Suprapubic skin (tissue), 4 donors: ENCODE data around the gene CHPF. TPM values are rescaled to one million over a fixed set of nuclear protein-coding genes. Genes with fewer than 3 reads are reported as not detected.

Experiments used
- DNase-seq, 2 donors: peaks; one replicate each; pipeline ENCODE4 v3.0.0-alpha.2; 2019; ENCODE audit warnings: low spot score in 2 of 2
- H3K27ac ChIP-seq: fragments of 200-600 bp; sonication (generic); one replicate; pipeline ENCODE4 v1.5.1; 2019
- H3K27me3 ChIP-seq: fragments of 200-600 bp; sonication (generic); one replicate; pipeline ENCODE4 v1.5.1; 2019
- H3K36me3 ChIP-seq: fragments of 200-600 bp; sonication (generic); one replicate; pipeline ENCODE4 v1.5.1; 2019
- H3K4me1 ChIP-seq: fragments of 200-600 bp; sonication (generic); one replicate; pipeline ENCODE4 v1.5.1; 2019
- H3K4me3 ChIP-seq: fragments of 200-600 bp; sonication (generic); one replicate; pipeline ENCODE4 v1.5.1; 2019; ENCODE audit warnings: mild to moderate bottlenecking
- H3K9me3 ChIP-seq: fragments of 200-600 bp; sonication (generic); one replicate; pipeline ENCODE4 v1.5.1; 2019
- EP300 ChIP-seq: sonication (generic); formaldehyde crosslinking; IDR thresholded peaks from one replicate; pipeline ENCODE4 v1.6.1; 2017; ENCODE audit warnings: antibody characterized with exemption
- POLR2A ChIP-seq, 2 donors: fragments of 450-650 bp; IDR thresholded peaks; one replicate each; pipeline ENCODE4 v1.6.1; 2017; ENCODE audit warnings: antibody characterized with exemption in 2 of 2, mild to moderate bottlenecking in 2 of 2, moderate library complexity in 2 of 2
- POLR2AphosphoS5 ChIP-seq, 3 donors: sonication (generic); formaldehyde crosslinking; IDR thresholded peaks; one replicate each; pipeline ENCODE4 v1.6.1; 2017; ENCODE audit warnings: antibody characterized with exemption in 3 of 3
- WGBS: methylation state at CpG from one replicate; pipeline ENCODE4 v1.1.5; 2018; 5-methylcytosine and 5-hydroxymethylcytosine counted together
- total RNA-seq, 4 donors: library from RNA; depleted of rRNA; stranded (reverse); fragments of >200 nt; gene quantifications; one replicate each; pipeline ENCODE4 v1.1.0, GENCODE V29; 2016
- TF ChIP-seq, protein P1 (sequence below), 2 donors: fragments of 200-600 bp in 1 of 2; fragments of 450-650 bp in 1 of 2; sonication (generic) in 1 of 2; IDR thresholded peaks; one replicate each; pipeline ENCODE4 v1.5.1; 2016 to 2019; ENCODE audit warnings: antibody characterized with exemption in 2 of 2, mild to moderate bottlenecking in 1 of 2, moderate library complexity in 1 of 2

CHPF gene
- total RNA-seq, 4 donors from 2014 or later = 28.8 to 62.1 (median 49.3) TPM

DNA sequence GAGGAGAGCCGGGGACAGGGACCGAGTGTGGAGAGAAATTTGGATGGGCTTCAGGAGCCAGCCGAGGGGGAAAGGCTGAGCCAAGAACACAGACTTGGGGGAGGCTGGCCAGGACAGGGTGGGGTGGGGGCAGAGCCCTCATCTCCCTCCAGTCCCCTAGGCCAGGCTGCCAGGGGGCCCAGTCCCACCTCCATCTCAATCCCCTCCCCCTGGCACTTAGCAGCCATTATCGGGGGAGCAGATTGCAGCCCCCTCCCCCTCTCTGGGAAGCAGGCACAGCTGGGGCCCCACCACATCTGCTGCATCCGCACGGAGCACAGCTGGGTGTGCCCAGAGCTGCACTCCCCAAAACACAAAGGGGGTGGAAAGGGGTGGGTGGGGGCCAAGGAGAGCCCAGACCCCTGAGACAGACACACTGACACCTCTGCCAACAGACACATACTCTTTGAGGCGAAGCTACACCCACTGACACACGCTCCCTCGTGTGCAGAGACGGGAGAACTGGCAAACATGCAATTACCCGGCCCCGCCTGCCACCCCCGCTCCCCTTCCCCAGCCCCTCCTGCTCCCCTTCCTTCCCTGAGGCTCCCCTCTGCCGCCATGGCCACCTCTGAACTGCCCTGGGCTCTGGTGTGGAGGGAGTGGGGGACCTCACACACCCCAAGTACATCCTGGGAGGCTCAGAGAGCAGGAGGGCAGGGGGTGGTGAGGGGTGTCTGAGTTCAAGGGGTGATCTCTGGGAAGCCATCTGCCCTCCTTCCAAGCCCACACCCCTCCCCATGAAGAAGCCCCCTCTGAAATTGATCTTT is 34.4 kb downstream of the CHPF start:
- no peaks in the 10 kb centered on the region for H3K9me3 ChIP-seq
- H3K36me3 ChIP-seq = peaks cover 34% of the 10 kb centered on the region
- WGBS = 4% methylated on average over 5 of the region's 14 CpGs
- TF ChIP-seq POLR2A (IDR thresholded peaks at IDR 0.05) = no peak
- no peak overlapping the region for H3K27ac ChIP-seq
- no peak overlapping the region for H3K4me3 ChIP-seq
- DNase-seq = no peak
- peaks cover 28% of the 10 kb centered on the region for H3K4me1 ChIP-seq
- H3K27me3 ChIP-seq = peaks cover 55% of the 10 kb centered on the region

DNA sequence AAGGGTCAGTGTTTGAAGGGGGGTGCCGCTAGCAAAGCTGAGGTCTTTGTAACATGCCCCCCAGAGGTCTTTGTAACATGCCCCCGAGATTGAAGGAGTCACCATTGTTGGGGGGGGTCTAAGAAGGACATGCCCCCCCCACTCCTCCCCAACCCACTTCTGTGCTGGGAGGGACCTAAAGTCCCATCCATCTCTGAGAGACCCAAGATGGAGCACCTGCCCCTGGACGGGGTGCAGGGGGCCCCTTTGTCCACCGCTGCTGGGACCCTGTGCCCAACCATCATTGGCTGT is 35.2 kb downstream of the CHPF start:
- TF ChIP-seq POLR2A (IDR thresholded peaks at IDR 0.05) = no peak
- Histone ChIP-seq H3K27ac (no peak overlapping the region), H3K27me3 (peaks cover 47% of the 10 kb centered on the region), H3K9me3 (no peaks in the 10 kb centered on the region), H3K36me3 (peaks cover 42% of the 10 kb centered on the region), H3K4me1 (peaks cover 22% of the 10 kb centered on the region), H3K4me3 (no peak overlapping the region)
- DNase-seq = no peak
- WGBS = 69% methylated on average over 4 of the region's 4 CpGs

DNA sequence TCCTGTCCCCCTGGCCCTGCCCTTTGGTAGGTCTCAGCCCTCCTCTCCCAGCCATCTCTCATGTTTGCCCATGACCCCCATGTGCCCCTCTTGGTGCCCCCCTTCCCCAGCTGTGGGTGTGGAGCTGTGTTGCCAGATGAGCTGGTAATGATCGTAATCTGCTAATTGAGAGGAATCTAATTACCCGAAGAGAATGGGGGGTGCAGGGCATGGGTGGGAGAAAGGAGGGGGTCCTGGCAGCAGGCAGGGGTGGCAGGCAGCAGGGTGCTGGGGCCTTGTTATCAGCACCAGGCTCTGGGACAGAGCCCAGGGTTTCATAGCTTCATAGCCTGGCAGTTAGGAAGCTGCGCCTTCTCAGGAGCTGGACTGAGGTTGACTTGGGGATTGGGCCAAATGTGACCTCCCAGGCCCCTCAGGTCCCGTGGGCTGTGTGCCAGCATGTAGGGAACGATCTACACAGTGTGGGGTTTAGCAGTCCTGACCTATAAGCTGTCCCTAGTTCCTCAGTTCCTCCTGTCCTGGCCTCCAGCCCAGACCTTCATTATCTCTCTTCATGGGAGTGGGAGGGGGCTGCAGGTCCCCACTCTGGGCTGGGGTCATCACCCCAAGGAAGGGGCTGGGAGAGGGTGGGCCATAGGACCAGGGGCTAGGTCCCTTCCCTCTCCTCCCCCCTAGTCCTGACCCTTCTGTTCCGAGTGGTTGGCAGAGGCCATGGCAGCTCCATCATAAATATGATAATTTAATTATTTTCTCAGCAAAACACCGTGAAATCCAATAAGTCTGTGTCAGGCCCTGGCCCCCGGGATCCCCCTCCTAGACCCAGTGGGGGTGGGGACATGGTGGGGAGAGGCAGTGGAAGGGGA is 35.8 kb downstream of the CHPF start:
- H3K9me3 ChIP-seq = no peaks in the 10 kb centered on the region
- peaks cover 41% of the 10 kb centered on the region for H3K27me3 ChIP-seq
- H3K36me3 ChIP-seq = peaks cover 43% of the 10 kb centered on the region
- no peak overlapping the region for H3K27ac ChIP-seq
- peaks cover 22% of the 10 kb centered on the region for H3K4me1 ChIP-seq
- no peak overlapping the region for H3K4me3 ChIP-seq
- 48% methylated on average over 5 of the region's 8 CpGs for WGBS
- TF ChIP-seq, protein P1, sequence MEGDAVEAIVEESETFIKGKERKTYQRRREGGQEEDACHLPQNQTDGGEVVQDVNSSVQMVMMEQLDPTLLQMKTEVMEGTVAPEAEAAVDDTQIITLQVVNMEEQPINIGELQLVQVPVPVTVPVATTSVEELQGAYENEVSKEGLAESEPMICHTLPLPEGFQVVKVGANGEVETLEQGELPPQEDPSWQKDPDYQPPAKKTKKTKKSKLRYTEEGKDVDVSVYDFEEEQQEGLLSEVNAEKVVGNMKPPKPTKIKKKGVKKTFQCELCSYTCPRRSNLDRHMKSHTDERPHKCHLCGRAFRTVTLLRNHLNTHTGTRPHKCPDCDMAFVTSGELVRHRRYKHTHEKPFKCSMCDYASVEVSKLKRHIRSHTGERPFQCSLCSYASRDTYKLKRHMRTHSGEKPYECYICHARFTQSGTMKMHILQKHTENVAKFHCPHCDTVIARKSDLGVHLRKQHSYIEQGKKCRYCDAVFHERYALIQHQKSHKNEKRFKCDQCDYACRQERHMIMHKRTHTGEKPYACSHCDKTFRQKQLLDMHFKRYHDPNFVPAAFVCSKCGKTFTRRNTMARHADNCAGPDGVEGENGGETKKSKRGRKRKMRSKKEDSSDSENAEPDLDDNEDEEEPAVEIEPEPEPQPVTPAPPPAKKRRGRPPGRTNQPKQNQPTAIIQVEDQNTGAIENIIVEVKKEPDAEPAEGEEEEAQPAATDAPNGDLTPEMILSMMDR (IDR thresholded peaks at IDR 0.05) = no peak
- no peak for TF ChIP-seq POLR2A (IDR thresholded peaks at IDR 0.05)
- TF ChIP-seq POLR2AphosphoS5 (IDR thresholded peaks at IDR 0.05) = no peak
- TF ChIP-seq EP300 = no peak
- no peak for DNase-seq

DNA sequence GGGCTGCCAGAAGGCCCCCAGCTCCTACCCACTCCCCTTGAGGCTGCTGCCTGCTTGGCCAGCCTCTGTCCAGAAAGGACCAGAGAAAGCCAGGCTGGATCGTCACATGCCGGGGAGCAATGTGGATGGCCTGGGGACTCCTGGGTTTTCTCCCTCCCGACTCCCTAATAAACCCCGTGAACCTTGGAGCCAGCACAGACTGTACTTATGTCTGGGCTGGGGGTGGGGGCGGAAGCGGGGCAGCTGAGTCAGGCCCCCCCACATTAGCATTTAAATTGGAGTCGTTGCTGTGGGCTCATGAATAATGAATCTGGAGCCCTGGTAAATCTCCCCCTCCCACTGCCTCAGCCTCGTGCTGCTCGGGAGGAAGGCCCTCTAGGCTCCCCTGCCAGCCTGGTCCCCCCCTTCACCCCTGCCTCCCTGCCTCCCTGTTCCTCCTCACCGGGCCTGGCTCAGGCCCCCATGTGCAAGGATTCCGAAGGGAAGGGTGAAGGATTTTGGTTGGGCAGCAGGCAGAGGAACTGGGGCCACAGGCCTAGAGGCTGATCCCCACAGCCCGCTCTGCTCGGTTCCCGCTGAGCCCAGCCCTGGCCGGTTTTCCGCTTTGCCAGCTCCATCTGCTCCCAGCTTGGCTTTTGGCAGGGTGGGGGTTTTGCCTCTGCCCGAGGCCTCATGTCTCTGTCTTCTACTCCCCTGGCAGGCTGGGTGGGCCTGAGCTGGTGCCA is 36.6 kb downstream of the CHPF start:
- H3K4me3 ChIP-seq = no peak overlapping the region
- 63% methylated on average over 13 of the region's 17 CpGs for WGBS
- TF ChIP-seq EP300 (no peak), POLR2A (IDR thresholded peaks at IDR 0.05) (no peak), POLR2AphosphoS5 (IDR thresholded peaks at IDR 0.05) (no peak)
- TF ChIP-seq, protein P1 (IDR thresholded peaks at IDR 0.05) = no peak
- H3K4me1 ChIP-seq = peaks cover 22% of the 10 kb centered on the region
- H3K9me3 ChIP-seq = no peaks in the 10 kb centered on the region
- DNase-seq = no peak
- H3K36me3 ChIP-seq = peaks cover 47% of the 10 kb centered on the region
- H3K27ac ChIP-seq = no peak overlapping the region
- peaks cover 33% of the 10 kb centered on the region for H3K27me3 ChIP-seq

DNA sequence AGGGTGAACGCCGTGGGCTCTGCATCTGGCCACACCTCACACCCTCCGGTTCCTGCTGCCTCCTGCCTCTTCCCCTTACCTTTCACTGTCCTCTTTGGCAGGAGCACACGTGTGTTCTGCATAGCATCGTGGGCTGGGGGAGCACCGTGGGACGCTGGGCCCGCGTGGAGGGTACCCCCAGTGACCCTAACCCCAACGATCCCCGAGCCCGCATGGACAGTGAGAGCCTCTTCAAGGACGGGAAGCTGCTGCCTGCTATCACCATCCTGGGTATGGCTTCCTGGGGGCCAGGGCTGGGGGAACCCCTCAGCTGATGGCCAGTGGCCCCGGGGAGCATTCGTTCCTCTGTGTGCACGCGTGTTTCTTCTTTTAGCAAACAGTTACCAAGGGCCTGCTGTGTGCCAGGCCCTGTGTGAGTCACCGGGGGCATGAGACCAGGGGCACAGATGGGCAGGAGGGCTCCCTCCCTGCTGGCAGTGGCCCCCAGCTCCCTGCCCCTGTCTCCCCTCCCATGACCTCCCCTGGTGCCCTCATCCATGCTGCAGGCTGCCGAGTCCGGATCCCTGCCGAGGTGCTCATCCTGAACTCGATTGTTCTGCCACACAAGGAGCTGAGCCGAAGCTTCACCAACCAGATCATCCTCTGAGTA is 37.3 kb downstream of the CHPF start:
- Histone ChIP-seq H3K27me3 (peaks cover 26% of the 10 kb centered on the region), H3K27ac (no peak overlapping the region), H3K4me1 (peaks cover 22% of the 10 kb centered on the region), H3K4me3 (no peak overlapping the region), H3K36me3 (peaks cover 47% of the 10 kb centered on the region), H3K9me3 (no peaks in the 10 kb centered on the region)
- no peak for TF ChIP-seq POLR2AphosphoS5 (IDR thresholded peaks at IDR 0.05)
- TF ChIP-seq EP300 = no peak
- no peak for TF ChIP-seq POLR2A (IDR thresholded peaks at IDR 0.05)
- WGBS = 90% methylated on average over 15 of the region's 23 CpGs
- DNase-seq = no peak

DNA sequence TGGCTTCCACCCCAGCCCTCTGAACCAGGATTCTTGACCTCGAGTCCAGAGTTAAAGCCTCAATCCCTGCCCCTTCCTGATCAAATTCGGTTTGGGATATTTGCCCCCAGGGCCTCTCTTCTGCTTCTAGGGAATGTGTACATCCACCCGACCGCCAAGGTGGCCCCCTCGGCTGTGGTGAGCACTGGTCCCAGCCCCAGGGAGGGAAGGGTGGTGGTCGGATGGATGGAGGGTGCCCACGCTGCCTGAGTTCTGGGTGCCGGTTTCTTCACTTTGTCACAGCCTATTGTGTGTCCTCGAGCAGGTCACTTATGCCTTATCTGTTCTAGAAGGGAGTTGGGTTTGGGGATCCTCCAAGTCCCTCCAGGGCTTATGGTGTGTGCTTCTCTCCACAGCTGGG is 38.0 kb downstream of the CHPF start:
- WGBS = 93% methylated on average over 8 of the region's 9 CpGs
- no peaks in the 10 kb centered on the region for H3K9me3 ChIP-seq
- peaks cover 19% of the 10 kb centered on the region for H3K27me3 ChIP-seq
- H3K27ac ChIP-seq = no peak overlapping the region
- peaks cover 22% of the 10 kb centered on the region for H3K4me1 ChIP-seq
- no peak for DNase-seq
- H3K36me3 ChIP-seq = peaks cover 47% of the 10 kb centered on the region
- no peak overlapping the region for H3K4me3 ChIP-seq
- TF ChIP-seq, protein P1 (IDR thresholded peaks at IDR 0.05) = no peak
- TF ChIP-seq EP300 (no peak), POLR2AphosphoS5 (IDR thresholded peaks at IDR 0.05) (no peak), POLR2A (IDR thresholded peaks at IDR 0.05) (no peak)
